HFF-Myc (cell line): ENCODE data around the gene NLGN1.
A peak's percentile ranks its signal among the peaks of the same experiment; 100 is the strongest.
"Not testable (repeated sequence)": the region's sequence is repeated elsewhere in the genome, so short reads cannot be mapped to it uniquely, and the experiment has no call there.

Experiments used
- DNase-seq: peaks from one replicate; pipeline ENCODE4 v3.0.0-alpha.2; 2011; ENCODE audit warnings: low read depth; ENCODE audit errors: extremely low read depth
- H3K4me3 ChIP-seq: replicated peaks from 2 replicates; pipeline ENCODE4 v1.5.1; 2011; ENCODE audit warnings: low read depth, mild to moderate bottlenecking, control low read depth, low read length
- CTCF ChIP-seq: IDR thresholded peaks from 2 replicates; pipeline ENCODE4 v1.5.1; 2012; ENCODE audit warnings: mild to moderate bottlenecking, low read depth, low read length, control low read depth; ENCODE audit errors: missing control alignments

The NLGN1 gene

GRCh38 chr3:173510565-173510964 lies 113.0 kb downstream of the NLGN1 start:
- no peak for TF ChIP-seq CTCF
- no peak for DNase-seq
- no peak overlapping the region for H3K4me3 ChIP-seq

DNA sequence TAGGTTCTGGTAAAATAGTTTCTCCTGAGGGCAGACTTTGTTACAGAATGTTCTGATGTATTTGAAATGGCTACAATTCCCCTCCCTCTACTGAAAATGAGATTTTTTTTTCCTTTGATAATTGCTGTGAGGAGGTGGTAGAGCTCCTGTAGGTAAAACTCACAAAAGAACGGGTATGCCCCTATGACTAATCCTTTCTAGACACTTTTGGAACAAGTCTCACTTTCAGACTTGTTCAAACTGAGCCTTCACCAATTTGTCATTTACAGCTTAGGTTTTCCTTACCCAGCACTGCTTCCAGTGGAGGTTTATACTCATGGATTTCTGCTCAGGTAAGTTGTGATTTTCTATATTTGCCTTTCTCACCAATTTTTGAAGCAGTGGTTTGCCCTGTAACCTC lies 115.6 kb downstream of the NLGN1 start:
- no peak for DNase-seq
- no peak for TF ChIP-seq CTCF
- no peak overlapping the region for H3K4me3 ChIP-seq

- DNase-seq: no peak
- TF ChIP-seq CTCF: peak; percentile 67
- H3K4me3 ChIP-seq: no peak overlapping the region
Observed at GRCh38 chr3:173529062-173529711, 131.6 kb downstream of the NLGN1 start.

DNA sequence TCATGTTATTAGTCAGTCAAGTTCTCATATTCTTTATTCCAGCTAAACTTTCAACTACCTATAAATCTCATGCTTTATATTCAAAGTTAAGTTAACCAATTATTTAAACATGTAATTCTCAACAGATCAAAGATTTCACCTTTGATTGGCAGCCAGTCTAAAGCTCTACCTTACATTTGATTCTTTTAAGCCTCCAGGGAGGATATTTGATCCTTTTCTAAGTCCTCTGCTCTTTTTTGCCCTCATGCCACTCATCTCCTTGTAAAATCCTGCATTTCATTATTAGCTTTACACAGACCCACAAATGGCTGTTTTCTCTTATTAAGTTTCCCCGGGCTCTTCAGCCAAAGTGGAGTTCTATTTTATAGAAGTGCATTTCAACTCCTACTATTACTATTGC lies 134.1 kb downstream of the NLGN1 start:
- DNase-seq: no peak
- H3K4me3 ChIP-seq: no peak overlapping the region
- no peak for TF ChIP-seq CTCF

GRCh38 chr3:173538410-173538809 lies 140.9 kb downstream of the NLGN1 start:
- no peak for TF ChIP-seq CTCF
- H3K4me3 ChIP-seq: no peak overlapping the region
- no peak for DNase-seq

DNA sequence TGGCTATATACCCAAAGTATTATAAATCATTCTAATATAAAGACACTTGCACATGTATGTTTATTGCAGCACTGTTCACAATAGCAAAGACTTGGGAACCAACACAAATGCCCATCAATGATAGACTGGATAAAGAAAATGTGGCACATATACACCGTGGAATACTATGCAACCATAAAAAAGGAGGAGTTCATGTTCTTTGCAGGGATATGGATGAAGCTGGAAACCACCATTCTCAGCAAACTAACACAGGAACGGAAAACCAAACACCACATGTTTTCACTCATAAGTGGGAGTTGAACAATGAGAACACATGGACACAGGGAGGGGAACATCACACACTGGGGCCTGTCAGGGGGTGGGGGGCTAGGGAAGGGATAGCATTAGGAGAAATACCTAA lies 148.0 kb downstream of the NLGN1 start:
- not testable (repeated sequence) for DNase-seq, H3K4me3 ChIP-seq

- DNase-seq: no peak
- no peak overlapping the region for H3K4me3 ChIP-seq
- no peak for TF ChIP-seq CTCF
Observed at GRCh38 chr3:173547070-173547469, 149.5 kb downstream of the NLGN1 start.
